Measurements from ENCODE around the gene GNAI3. TPM values are rescaled to one million over a fixed set of nuclear protein-coding genes. Genes with fewer than 3 reads are reported as not detected.

The GNAI3 gene
- total RNA-seq, 4 donors from 2014 or later = 5.1 to 7.2 (median 6.0) TPM

- H3K36me3 ChIP-seq = peaks cover 1 to 2% of the 10 kb centered on the region in 2 donors
- no peaks in the 10 kb centered on the region for H3K27me3 ChIP-seq
- H3K9me3 ChIP-seq = no peaks in the 10 kb centered on the region
- no peak for DNase-seq
- TF ChIP-seq CTCF (IDR thresholded peaks at IDR 0.05) = no peak
- TF ChIP-seq POLR2A (IDR thresholded peaks at IDR 0.05) = no peak
- 95 to 100% methylated on average over 1 of the region's 1 CpG for WGBS, 2 donors
- no peak overlapping the region for H3K4me3 ChIP-seq (replicated peaks in 1 of 3)
- no peaks in the 10 kb centered on the region for H3K4me1 ChIP-seq
- no peak overlapping the region for H3K27ac ChIP-seq
- intact Hi-C loops (cut with DNase I) = no loop called here
Observed at GRCh38 chr1:109598156-109598555, 49.7 kb downstream of the GNAI3 start.

- intact Hi-C loops (cut with DNase I) = no loop called here
- no peak for TF ChIP-seq CTCF (IDR thresholded peaks at IDR 0.05)
- no peak for TF ChIP-seq POLR2A (IDR thresholded peaks at IDR 0.05)
- H3K36me3 ChIP-seq = no peaks in the 10 kb centered on the region
- no peak overlapping the region for H3K27ac ChIP-seq
- no peak overlapping the region for H3K4me3 ChIP-seq (replicated peaks in 1 of 3)
- WGBS, 2 donors = 90 to 94% methylated on average over 5 of the region's 5 CpGs
- no peaks in the 10 kb centered on the region for H3K4me1 ChIP-seq
- H3K27me3 ChIP-seq = no peaks in the 10 kb centered on the region
- no peak for DNase-seq
- no peaks in the 10 kb centered on the region for H3K9me3 ChIP-seq
Observed at GRCh38 chr1:109598655-109599054, 50.2 kb downstream of the GNAI3 start.

- intact Hi-C loops (cut with DNase I) = no loop called here
- Histone ChIP-seq H3K36me3 (no peaks in the 10 kb centered on the region), H3K27me3 (no peaks in the 10 kb centered on the region), H3K4me1 (no peaks in the 10 kb centered on the region), H3K27ac (no peak overlapping the region), H3K4me3 (replicated peaks in 1 of 3) (no peak overlapping the region), H3K9me3 (no peaks in the 10 kb centered on the region)
- DNase-seq = no peak
- TF ChIP-seq POLR2A (IDR thresholded peaks at IDR 0.05) = no peak
- no peak for TF ChIP-seq CTCF (IDR thresholded peaks at IDR 0.05)
- WGBS, 2 donors = 98% methylated on average over 3 of the region's 3 CpGs
Observed at GRCh38 chr1:109603229-109603628, 54.8 kb downstream of the GNAI3 start.

- Histone ChIP-seq H3K9me3 (no peaks in the 10 kb centered on the region), H3K4me1 (no peaks in the 10 kb centered on the region), H3K27ac (no peak overlapping the region), H3K36me3 (no peaks in the 10 kb centered on the region), H3K4me3 (replicated peaks in 1 of 3) (no peak overlapping the region), H3K27me3 (no peaks in the 10 kb centered on the region)
- intact Hi-C loops (cut with DNase I) = no loop called here
- 94 to 100% methylated on average over 1 of the region's 1 CpG for WGBS, 2 donors
- no peak for DNase-seq
- TF ChIP-seq POLR2A (IDR thresholded peaks at IDR 0.05) (no peak), CTCF (IDR thresholded peaks at IDR 0.05) (no peak)
Observed at GRCh38 chr1:109605381-109605780, 57.0 kb downstream of the GNAI3 start.

- no peak for TF ChIP-seq POLR2A (IDR thresholded peaks at IDR 0.05)
- no peak for TF ChIP-seq CTCF (IDR thresholded peaks at IDR 0.05)
- Histone ChIP-seq H3K27ac (no peak overlapping the region), H3K9me3 (no peaks in the 10 kb centered on the region), H3K4me3 (replicated peaks in 1 of 3) (no peak overlapping the region), H3K27me3 (no peaks in the 10 kb centered on the region), H3K4me1 (no peaks in the 10 kb centered on the region), H3K36me3 (no peaks in the 10 kb centered on the region)
- DNase-seq = no peak
- intact Hi-C loops (cut with DNase I) = no loop called here
- 95% methylated on average over 3 of the region's 3 CpGs for WGBS, 2 donors
Observed at GRCh38 chr1:109609881-109610280, 61.5 kb downstream of the GNAI3 start.

All from thyroid gland (tissue), 4 donors.